Measurements from ENCODE around the gene GPR35. TPM values are rescaled to one million over a fixed set of nuclear protein-coding genes. Genes with fewer than 3 reads are reported as not detected.
A peak's percentile ranks its signal among the peaks of the same experiment; 100 is the strongest.

Gene GPR35
- total and polyA plus RNA-seq, 10 of the 15 experiments (the other 5 are each of a cell fraction or from before 2014, with no cell fraction given): 0.14 to 1.6 (median 0.75) TPM; not detected in 3

- TF ChIP-seq ZZZ3 (IDR thresholded peaks at IDR 0.05; ENCODE audit: control insufficient read depth, insufficient read length, low read depth) (no peak), STAT1 (conservative IDR thresholded peaks at IDR 0.05) (no peak), EP300 (IDR thresholded peaks at IDR 0.05; ENCODE audit: borderline replicate concordance in 1 of 2, control insufficient read depth in 1 of 2, low read depth in 2 of 2, low read length in 2 of 2) (0 out of 4 replicates have a peak, but pooled peaks of 1 of the 2 experiments have one; percentile 36), TBL1XR1 (IDR thresholded peaks at IDR 0.05; ENCODE audit: low read depth, low read length) (0 out of 2 replicates have a peak, but pooled peaks have one; percentile 7), IRF4 (IDR thresholded peaks at IDR 0.05; ENCODE audit: low read depth, low read length) (0 out of 2 replicates have a peak, but pooled peaks have one; percentile 31), EED (IDR thresholded peaks at IDR 0.05; ENCODE audit: low read depth) (peak; percentile 65), NR2C1 (IDR thresholded peaks at IDR 0.05) (no peak), IKZF1 (conservative IDR thresholded peaks at IDR 0.05) (peak; percentile 47; the same call in 1 of the 2 replicates), BCL11A (IDR thresholded peaks at IDR 0.05; ENCODE audit: low read depth, low read length) (0 out of 2 replicates have a peak, but pooled peaks have one; percentile 20), FOXK2 (IDR thresholded peaks at IDR 0.05) (no peak), PAX5 (IDR thresholded peaks at IDR 0.05; ENCODE audit: borderline replicate concordance, low read depth, low read length) (peak; percentile 14; the same call in 1 of the 2 replicates), NR2F1 (conservative IDR thresholded peaks at IDR 0.05) (no peak)
Observed at GRCh38 chr2:240620859-240621258, 4.4 kb upstream of the GPR35 start (continued).

- Histone ChIP-seq H3K4me1 (ENCODE audit: control insufficient read depth, insufficient read depth, low read length) (peaks cover 49% of the 10 kb centered on the region), H3K4me2 (ENCODE audit: control insufficient read depth, insufficient read depth) (no peak overlapping the region), H3K4me3 (no peak overlapping the region), H4K20me1 (ENCODE audit: control insufficient read depth, insufficient read depth) (no peaks in the 10 kb centered on the region), H2AFZ (ENCODE audit: control insufficient read depth, low read depth, low read length) (no peak overlapping the region), H3K27me3 (replicated peaks in 1 of 2; ENCODE audit: control insufficient read depth in 2 of 2, insufficient read depth in 2 of 2, low read length in 1 of 2) (no peaks in the 10 kb centered on the region), H3K9ac (ENCODE audit: control insufficient read depth, insufficient read depth, low read length) (no peak overlapping the region), H3K79me2 (ENCODE audit: control insufficient read depth, insufficient read depth, low read length) (no peaks in the 10 kb centered on the region), H3K27ac (ENCODE audit: control insufficient read depth, insufficient read depth) (peak overlapping the region; percentile 23), H3K36me3 (ENCODE audit: control insufficient read depth in 2 of 2, insufficient read depth in 2 of 2, low read length in 1 of 2) (no peaks in the 10 kb centered on the region), H3K9me3 (replicated peaks; ENCODE audit: control insufficient read depth, insufficient read depth, low read length) (peaks cover 8% of the 10 kb centered on the region)
- intact Hi-C loops (cut with micrococcal nuclease; ENCODE audit: unreplicated experiment) (no loop called here), in situ Hi-C loops (cut with MboI) (no loop called here)
- DNase-seq (ENCODE audit: low read depth, low spot score) (no peak), FAIRE-seq (no peak), ATAC-seq (no peak)
- no TSS peak for BruUV-seq (replicated peaks)
- CTCF ChIA-PET: interaction anchor here (1.1 to 3.1 kb wide), 3 partner anchors 38 to 108 kb away, joined by 3 to 17 read pairs (median 12); no protein-coding TSS in a partner anchor
- 79% methylated on average over 8 of the region's 9 CpGs for WGBS (ENCODE audit: insufficient coverage, insufficient replicate concordance, low lambda C conversion rate, missing lambda C conversion rate)
- SMC1A ChIA-PET (ENCODE audit: uncharacterized antibody, unreplicated experiment): interaction anchor here (0.9 to 2.9 kb wide), 6 partner anchors 38 to 108 kb away, joined by 3 to 13 read pairs (median 5); no protein-coding TSS in a partner anchor
- POLR2A ChIA-PET: interaction anchor here (0.7 to 2.0 kb wide), 5 partner anchors 36 to 61 kb away, joined by 3 to 9 read pairs (median 5); partner anchors contain the start of gene CAPN10
- RAD21 ChIA-PET (ENCODE audit: unreplicated experiment): interaction anchor here (1.2 to 2.5 kb wide), 4 partner anchors 35 to 108 kb away, joined by 3 to 12 read pairs (median 6); partner anchors contain the start of gene CAPN10
- TF ChIP-seq ELK1 (IDR thresholded peaks at IDR 0.05; ENCODE audit: low read depth, low read length) (no peak), USF2 (IDR thresholded peaks at IDR 0.05; ENCODE audit: borderline replicate concordance, low read depth, low read length) (no peak), CTCF (IDR thresholded peaks at IDR 0.05 in 2 of 3, conservative IDR thresholded peaks at IDR 0.05 in 1 of 3; ENCODE audit: control insufficient read depth in 2 of 3, extremely low read depth in 1 of 3, insufficient read depth in 1 of 3, low read depth in 3 of 3, low read length in 3 of 3) (no peak), CREB1 (IDR thresholded peaks at IDR 0.05; ENCODE audit: low read depth) (no peak), JUNB (IDR thresholded peaks at IDR 0.05) (no peak)
Observed at GRCh38 chr2:240622060-240622411, 3.2 kb upstream of the GPR35 start.

All from GM12878 (cell line).